ENCODE data around the gene PPIE. TPM values are rescaled to one million over a fixed set of nuclear protein-coding genes. Genes with fewer than 3 reads are reported as not detected.

PPIE gene
- total and polyA plus RNA-seq, 2 of the 4 experiments (the other 2 are of a cell fraction), result 40.9 to 68.1 TPM

DNA sequence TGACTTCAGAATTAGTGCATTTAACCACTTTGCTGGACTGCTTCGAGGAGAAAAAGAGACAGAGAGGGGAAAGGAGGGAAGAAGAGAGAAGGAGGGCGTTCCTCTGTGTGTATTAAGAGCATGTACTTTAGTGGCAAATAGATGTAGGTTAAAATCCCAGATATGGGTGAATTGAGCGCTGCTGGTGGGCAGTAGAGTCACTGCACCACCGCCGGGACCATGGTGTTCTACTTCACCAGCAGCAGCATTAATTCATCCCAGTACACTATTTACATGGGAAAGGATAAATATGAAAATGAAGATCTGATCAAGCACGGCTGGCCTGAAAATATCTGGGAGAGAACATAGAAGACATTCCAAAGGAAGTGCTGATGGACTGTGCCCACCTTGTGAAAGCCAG is 20.9 kb upstream of the PPIE start:
- no peak for TF ChIP-seq RAD21 (IDR thresholded peaks at IDR 0.05; ENCODE audit: low read length)
- no peak for TF ChIP-seq POLR2A (IDR thresholded peaks at IDR 0.05; ENCODE audit: low read depth, low read length)
- no peak for TF ChIP-seq MAZ (IDR thresholded peaks at IDR 0.05; ENCODE audit: borderline replicate concordance, low read depth, low read length)
- no peak for TF ChIP-seq FOS (IDR thresholded peaks at IDR 0.05; ENCODE audit: low read depth, low read length)
- TF ChIP-seq, protein P1, sequence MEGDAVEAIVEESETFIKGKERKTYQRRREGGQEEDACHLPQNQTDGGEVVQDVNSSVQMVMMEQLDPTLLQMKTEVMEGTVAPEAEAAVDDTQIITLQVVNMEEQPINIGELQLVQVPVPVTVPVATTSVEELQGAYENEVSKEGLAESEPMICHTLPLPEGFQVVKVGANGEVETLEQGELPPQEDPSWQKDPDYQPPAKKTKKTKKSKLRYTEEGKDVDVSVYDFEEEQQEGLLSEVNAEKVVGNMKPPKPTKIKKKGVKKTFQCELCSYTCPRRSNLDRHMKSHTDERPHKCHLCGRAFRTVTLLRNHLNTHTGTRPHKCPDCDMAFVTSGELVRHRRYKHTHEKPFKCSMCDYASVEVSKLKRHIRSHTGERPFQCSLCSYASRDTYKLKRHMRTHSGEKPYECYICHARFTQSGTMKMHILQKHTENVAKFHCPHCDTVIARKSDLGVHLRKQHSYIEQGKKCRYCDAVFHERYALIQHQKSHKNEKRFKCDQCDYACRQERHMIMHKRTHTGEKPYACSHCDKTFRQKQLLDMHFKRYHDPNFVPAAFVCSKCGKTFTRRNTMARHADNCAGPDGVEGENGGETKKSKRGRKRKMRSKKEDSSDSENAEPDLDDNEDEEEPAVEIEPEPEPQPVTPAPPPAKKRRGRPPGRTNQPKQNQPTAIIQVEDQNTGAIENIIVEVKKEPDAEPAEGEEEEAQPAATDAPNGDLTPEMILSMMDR (conservative IDR thresholded peaks at IDR 0.05; ENCODE audit: low read depth, low read length), result no peak
- TF ChIP-seq MXI1 (IDR thresholded peaks at IDR 0.05; ENCODE audit: borderline replicate concordance, low read depth, low read length), result no peak
- TF ChIP-seq NFE2L2 (IDR thresholded peaks at IDR 0.05; ENCODE audit: low read depth, low read length), result no peak
- no peak for TF ChIP-seq RCOR1 (IDR thresholded peaks at IDR 0.05; ENCODE audit: insufficient replicate concordance, low read length)
- TF ChIP-seq, protein P2, sequence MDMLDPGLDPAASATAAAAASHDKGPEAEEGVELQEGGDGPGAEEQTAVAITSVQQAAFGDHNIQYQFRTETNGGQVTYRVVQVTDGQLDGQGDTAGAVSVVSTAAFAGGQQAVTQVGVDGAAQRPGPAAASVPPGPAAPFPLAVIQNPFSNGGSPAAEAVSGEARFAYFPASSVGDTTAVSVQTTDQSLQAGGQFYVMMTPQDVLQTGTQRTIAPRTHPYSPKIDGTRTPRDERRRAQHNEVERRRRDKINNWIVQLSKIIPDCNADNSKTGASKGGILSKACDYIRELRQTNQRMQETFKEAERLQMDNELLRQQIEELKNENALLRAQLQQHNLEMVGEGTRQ (IDR thresholded peaks at IDR 0.05; ENCODE audit: low read depth, low read length), result no peak
- TF ChIP-seq RFX5 (IDR thresholded peaks at IDR 0.05; ENCODE audit: low read depth, low read length), result no peak
- no peak for TF ChIP-seq CEBPB (IDR thresholded peaks at IDR 0.05; ENCODE audit: low read depth, low read length)
- TF ChIP-seq SMC3 (IDR thresholded peaks at IDR 0.05; ENCODE audit: low read depth, low read length), result no peak
- TF ChIP-seq BHLHE40 (IDR thresholded peaks at IDR 0.05; ENCODE audit: low read depth, low read length), result no peak
- no peak for TF ChIP-seq CHD1 (IDR thresholded peaks at IDR 0.05; ENCODE audit: low read depth, low read length)
- TF ChIP-seq, protein P3, sequence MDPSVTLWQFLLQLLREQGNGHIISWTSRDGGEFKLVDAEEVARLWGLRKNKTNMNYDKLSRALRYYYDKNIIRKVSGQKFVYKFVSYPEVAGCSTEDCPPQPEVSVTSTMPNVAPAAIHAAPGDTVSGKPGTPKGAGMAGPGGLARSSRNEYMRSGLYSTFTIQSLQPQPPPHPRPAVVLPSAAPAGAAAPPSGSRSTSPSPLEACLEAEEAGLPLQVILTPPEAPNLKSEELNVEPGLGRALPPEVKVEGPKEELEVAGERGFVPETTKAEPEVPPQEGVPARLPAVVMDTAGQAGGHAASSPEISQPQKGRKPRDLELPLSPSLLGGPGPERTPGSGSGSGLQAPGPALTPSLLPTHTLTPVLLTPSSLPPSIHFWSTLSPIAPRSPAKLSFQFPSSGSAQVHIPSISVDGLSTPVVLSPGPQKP (IDR thresholded peaks at IDR 0.05; ENCODE audit: borderline replicate concordance, low read depth, low read length), result no peak
- no peak for TF ChIP-seq MAFK (IDR thresholded peaks at IDR 0.05; ENCODE audit: low read depth, low read length)
- no peak overlapping the region for H3K14ac ChIP-seq (replicated peaks; ENCODE audit: low read depth, low read length)

More for the DNA sequence above, 20.9 kb upstream of the PPIE start:
- Histone ChIP-seq H2BK120ac (ENCODE audit: low read depth, low read length) (no peak overlapping the region), H3K36me3 (ENCODE audit: control insufficient read depth, insufficient read depth, low read length) (no peaks in the 10 kb centered on the region), H3K56ac (ENCODE audit: extremely low read depth, insufficient read depth, low read length) (no peak overlapping the region), H3K9me1 (ENCODE audit: insufficient read depth, low read length) (no peaks in the 10 kb centered on the region), H3K9ac (ENCODE audit: low read depth, low read length) (no peak overlapping the region), H2BK15ac (ENCODE audit: low read depth, low read length) (no peak overlapping the region), H2AK9ac (replicated peaks; ENCODE audit: low read depth, low read length, poor library complexity) (no peak overlapping the region), H3K18ac (ENCODE audit: low read depth, low read length) (no peak overlapping the region), H2AK5ac (ENCODE audit: low read depth, low read length) (no peak overlapping the region), H3K27ac (ENCODE audit: insufficient read depth, low read length) (no peak overlapping the region), H3K23ac (ENCODE audit: low read depth, low read length) (no peak overlapping the region), H4K8ac (ENCODE audit: low read depth in 2 of 2, low read length in 2 of 2) (no peak overlapping the region), H3K4me1 (ENCODE audit: control insufficient read depth, insufficient read depth, low read length) (no peaks in the 10 kb centered on the region), H3K27me3 (ENCODE audit: control insufficient read depth, insufficient read depth, low read length) (peaks cover 46% of the 10 kb centered on the region), H3K79me1 (ENCODE audit: low read depth in 1 of 2, low read length in 2 of 2) (no peaks in the 10 kb centered on the region), H3K9me3 (ENCODE audit: control insufficient read depth, insufficient read depth, low read length) (no peaks in the 10 kb centered on the region; the same call in 1 of the 2 replicates), H2BK5ac (ENCODE audit: low read depth, low read length, poor library complexity, severe bottlenecking) (no peak overlapping the region), H4K5ac (ENCODE audit: low read depth, low read length) (no peak overlapping the region), H2BK20ac (ENCODE audit: low read depth, low read length) (no peak overlapping the region), H4K20me1 (ENCODE audit: insufficient read depth, low read length) (no peaks in the 10 kb centered on the region), H4K91ac (ENCODE audit: insufficient read depth, low read depth, low read length) (no peak overlapping the region), H3K4me2 (ENCODE audit: low read depth, low read length) (no peak overlapping the region), H2AFZ (replicated peaks; ENCODE audit: low read length, poor library complexity) (no peak overlapping the region), H3K4me3 (ENCODE audit: insufficient read depth, low read depth, low read length) (no peak overlapping the region), H3K4ac (ENCODE audit: low read depth, low read length) (no peak overlapping the region)
- POLR2A ChIA-PET (ENCODE audit: unreplicated experiment), result no interaction called here
- BruUV-seq (replicated peaks), result no TSS peak
- ATAC-seq (ENCODE audit: low read depth) (no peak), DNase-seq (no peak)
- intact Hi-C loops (cut with micrococcal nuclease), result loop anchor here (5.0 kb wide), 1 partner anchor 616 kb away; no protein-coding TSS in a partner anchor
- 20% methylated on average over 1 of the region's 6 CpGs; no CpG with 5 or more reads in 1 of the 2 experiments for WGBS, 2 experiments (ENCODE audit: extremely low coverage in 2 of 2, insufficient read length in 1 of 2)
- in situ Hi-C loops (cut with MboI; ENCODE audit: low sequenced_read_pairs), result loop anchor here (10.0 kb wide), 2 partner anchors 123 to 213 kb away; no protein-coding TSS in a partner anchor
- dilution Hi-C loops (cut with HindIII; ENCODE audit: low sequenced_read_pairs, unreplicated experiment), result no loop called here
- CTCF ChIA-PET, result interaction anchor here (0.6 kb wide), 1 partner anchor 413 kb away, joined by 5 read pairs; no protein-coding TSS in a partner anchor

Measured in IMR-90 (cell line).